A673 (cell line): Measurements from ENCODE around the gene TNFRSF11A. TPM values are rescaled to one million over a fixed set of nuclear protein-coding genes. Genes with fewer than 3 reads are reported as not detected.

Experiments
- BruUV-seq: library from RNA; stranded (reverse); fragments of 400-500 nt; replicated peaks from 2 replicates; lab custom pipeline; 2021; lab: Mats Ljungman, UMichigan
- CTCF ChIA-PET: fragments of 300-600 bp; sonication (Branson Sonifier 250); formaldehyde crosslinking; loops from one replicate; lab custom pipeline; 2022; ENCODE audit warnings: antibody characterized with exemption; lab: Charles Lee
- POLR2A ChIA-PET: fragments of 300-600 bp; sonication (Branson Sonifier 250); formaldehyde crosslinking; loops from one replicate; lab custom pipeline; 2022; ENCODE audit warnings: antibody characterized with exemption; ENCODE audit not compliant: low non-redundant PET; lab: Charles Lee
- DNase-seq: peaks from one replicate; pipeline ENCODE4 v3.0.0-alpha.2; 2015; ENCODE audit warnings: low spot score
- H3K27ac ChIP-seq: fragments of 200-600 bp; sonication (generic); 2 replicates; pipeline ENCODE4 v1.5.1; 2016; ENCODE audit warnings: mixed run types, low read depth, mild to moderate bottlenecking, mixed read lengths, antibody characterized with exemption, low read length; ENCODE audit not compliant: poor library complexity, severe bottlenecking
- H3K27me3 ChIP-seq: fragments of 200-600 bp; sonication (generic); replicated peaks from 2 replicates; pipeline ENCODE4 v1.6.1; 2017; ENCODE audit warnings: mixed run types, low read depth, mild to moderate bottlenecking, mixed read lengths, antibody characterized with exemption, low read length; ENCODE audit not compliant: insufficient read depth, poor library complexity
- H3K36me3 ChIP-seq: fragments of 200-600 bp; sonication (generic); 2 replicates; pipeline ENCODE4 v1.6.1; 2016; ENCODE audit warnings: mixed run types, mild to moderate bottlenecking, mixed read lengths, antibody characterized with exemption, low read length; ENCODE audit not compliant: insufficient read depth, poor library complexity, severe bottlenecking
- H3K4me1 ChIP-seq: fragments of 200-600 bp; sonication (generic); 2 replicates; pipeline ENCODE4 v1.6.1; 2017; ENCODE audit warnings: mixed run types, mild to moderate bottlenecking, mixed read lengths, antibody characterized with exemption, low read length; ENCODE audit not compliant: insufficient read depth, poor library complexity, severe bottlenecking
- H3K4me3 ChIP-seq: fragments of 200-600 bp; sonication (generic); 2 replicates; pipeline ENCODE4 v1.5.1; 2016; ENCODE audit warnings: low read depth, mixed run types, mild to moderate bottlenecking, mixed read lengths, low read length; ENCODE audit not compliant: poor library complexity, severe bottlenecking
- H3K9me3 ChIP-seq: fragments of 200-600 bp; sonication (generic); 2 replicates; pipeline ENCODE4 v1.6.1; 2016; ENCODE audit warnings: mixed run types, low read depth, mild to moderate bottlenecking, mixed read lengths, antibody characterized with exemption, low read length; ENCODE audit not compliant: poor library complexity, severe bottlenecking
- EZH2 ChIP-seq: fragments of 200-600 bp; sonication (generic); IDR thresholded peaks from 2 replicates; pipeline ENCODE4 v1.6.1; 2017; ENCODE audit warnings: borderline replicate concordance, low read depth, mild to moderate bottlenecking, mixed read lengths, antibody characterized with exemption, low read length; ENCODE audit not compliant: poor library complexity, severe bottlenecking
- intact Hi-C: fragments of 100-400 bp; cut with micrococcal nuclease; formaldehyde crosslinking; loops from one replicate; pipeline ENCODE4 v1.10.0; 2022; ENCODE audit not compliant: unreplicated experiment
- total RNA-seq: library from RNA; stranded (reverse); gene quantifications from 2 replicates; pipeline ENCODE4 v1.2.3, GENCODE V29; 2021
- TF ChIP-seq, protein P1 (sequence below): fragments of 300-800, 200-600 bp; sonication (generic); conservative IDR thresholded peaks from 2 replicates; pipeline ENCODE4 v1.5.1; 2017; ENCODE audit warnings: low read depth, mild to moderate bottlenecking, antibody characterized with exemption, low read length, moderate library complexity, mixed read lengths

Gene TNFRSF11A
- total RNA-seq, 1 experiment from 2014 or later, result 0.37 TPM

DNA sequence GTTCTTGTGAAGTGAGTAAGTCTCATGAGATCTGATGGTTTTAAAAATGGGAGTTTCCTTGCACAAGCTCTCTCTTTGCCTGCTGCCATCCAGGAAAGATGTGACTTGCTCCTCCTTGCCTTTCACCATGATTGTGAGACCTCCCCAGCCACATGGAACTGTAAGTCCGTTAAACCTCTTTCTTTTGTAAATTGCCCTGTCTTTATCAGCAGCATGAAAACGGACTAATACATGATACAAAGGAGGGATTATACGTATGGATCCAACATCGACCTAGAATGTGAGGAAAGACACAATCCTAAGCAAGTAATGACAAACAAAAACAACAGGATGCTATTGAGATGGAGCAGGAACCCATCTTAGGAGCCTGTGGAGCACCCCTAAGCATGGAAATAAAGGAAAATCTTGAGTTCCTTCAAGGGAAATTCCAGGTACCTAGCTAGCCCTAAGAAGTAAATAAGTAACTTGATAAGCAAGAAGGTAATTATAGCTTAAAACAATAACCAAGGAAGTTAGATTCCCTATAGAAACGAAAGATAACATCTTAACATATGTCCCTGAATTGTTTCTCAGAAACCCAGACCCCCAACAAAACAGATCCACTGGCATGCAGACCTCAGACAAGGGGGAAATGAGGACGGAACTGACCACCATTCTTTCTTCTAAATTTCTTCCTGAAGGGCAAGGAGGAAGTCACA is 1.5 kb upstream of the TNFRSF11A start:
- H3K4me3 ChIP-seq, result no peak overlapping the region
- no peaks in the 10 kb centered on the region for H3K4me1 ChIP-seq
- no peaks in the 10 kb centered on the region for H3K9me3 ChIP-seq
- no peak for DNase-seq
- H3K36me3 ChIP-seq, result no peaks in the 10 kb centered on the region
- ChIA-PET POLR2A (no interaction called here), CTCF (no interaction called here)
- no peak overlapping the region for H3K27ac ChIP-seq
- intact Hi-C loops, result no loop called here
- no peak for TF ChIP-seq EZH2
- TF ChIP-seq, protein P1, sequence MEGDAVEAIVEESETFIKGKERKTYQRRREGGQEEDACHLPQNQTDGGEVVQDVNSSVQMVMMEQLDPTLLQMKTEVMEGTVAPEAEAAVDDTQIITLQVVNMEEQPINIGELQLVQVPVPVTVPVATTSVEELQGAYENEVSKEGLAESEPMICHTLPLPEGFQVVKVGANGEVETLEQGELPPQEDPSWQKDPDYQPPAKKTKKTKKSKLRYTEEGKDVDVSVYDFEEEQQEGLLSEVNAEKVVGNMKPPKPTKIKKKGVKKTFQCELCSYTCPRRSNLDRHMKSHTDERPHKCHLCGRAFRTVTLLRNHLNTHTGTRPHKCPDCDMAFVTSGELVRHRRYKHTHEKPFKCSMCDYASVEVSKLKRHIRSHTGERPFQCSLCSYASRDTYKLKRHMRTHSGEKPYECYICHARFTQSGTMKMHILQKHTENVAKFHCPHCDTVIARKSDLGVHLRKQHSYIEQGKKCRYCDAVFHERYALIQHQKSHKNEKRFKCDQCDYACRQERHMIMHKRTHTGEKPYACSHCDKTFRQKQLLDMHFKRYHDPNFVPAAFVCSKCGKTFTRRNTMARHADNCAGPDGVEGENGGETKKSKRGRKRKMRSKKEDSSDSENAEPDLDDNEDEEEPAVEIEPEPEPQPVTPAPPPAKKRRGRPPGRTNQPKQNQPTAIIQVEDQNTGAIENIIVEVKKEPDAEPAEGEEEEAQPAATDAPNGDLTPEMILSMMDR, result no peak
- no TSS peak for BruUV-seq
- H3K27me3 ChIP-seq, result peaks cover 56% of the 10 kb centered on the region

DNA sequence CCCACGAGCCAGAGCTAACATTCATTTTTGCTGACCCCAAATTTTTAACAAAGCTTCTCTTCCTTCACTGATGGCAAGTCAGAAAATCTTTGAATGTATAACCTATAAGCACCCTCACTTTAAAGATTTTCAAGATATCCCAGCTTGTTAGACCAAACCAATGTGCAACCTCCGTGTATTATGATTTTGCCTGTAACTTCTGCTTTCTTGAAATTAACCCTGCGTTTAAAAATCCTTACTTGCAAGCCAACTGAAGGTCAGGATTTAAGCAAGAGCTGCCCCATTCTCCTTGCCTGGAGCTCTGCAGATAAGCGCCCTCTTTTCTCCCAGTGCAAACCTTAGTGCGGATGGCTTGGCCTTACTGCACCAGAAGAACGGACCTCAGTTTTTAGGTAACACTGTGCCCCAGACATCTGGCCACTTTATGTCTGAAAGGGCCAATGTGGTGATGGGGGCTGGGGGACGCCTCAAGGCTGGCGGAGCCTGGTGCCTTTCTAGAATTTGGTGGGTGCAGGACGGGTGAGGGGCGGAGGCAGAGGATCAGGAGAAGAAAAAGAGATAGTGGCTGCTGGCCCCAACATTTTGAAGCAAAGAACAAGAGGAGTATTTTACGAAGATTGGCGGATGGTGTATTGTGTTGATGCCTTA is 805 bp upstream of the TNFRSF11A start:
- BruUV-seq, result no TSS peak
- H3K4me3 ChIP-seq, result no peak overlapping the region
- POLR2A ChIA-PET, result no interaction called here
- no peaks in the 10 kb centered on the region for H3K36me3 ChIP-seq
- H3K27ac ChIP-seq, result no peak overlapping the region
- no peaks in the 10 kb centered on the region for H3K4me1 ChIP-seq
- CTCF ChIA-PET, result interaction anchor here (0.6 kb wide), 1 partner anchor 9 kb away, joined by 10 read pairs; no protein-coding TSS in a partner anchor
- no peak for DNase-seq
- TF ChIP-seq EZH2, result no peak
- TF ChIP-seq, protein P1, result no peak
- peaks cover 56% of the 10 kb centered on the region for H3K27me3 ChIP-seq
- no peaks in the 10 kb centered on the region for H3K9me3 ChIP-seq
- intact Hi-C loops, result no loop called here

DNA sequence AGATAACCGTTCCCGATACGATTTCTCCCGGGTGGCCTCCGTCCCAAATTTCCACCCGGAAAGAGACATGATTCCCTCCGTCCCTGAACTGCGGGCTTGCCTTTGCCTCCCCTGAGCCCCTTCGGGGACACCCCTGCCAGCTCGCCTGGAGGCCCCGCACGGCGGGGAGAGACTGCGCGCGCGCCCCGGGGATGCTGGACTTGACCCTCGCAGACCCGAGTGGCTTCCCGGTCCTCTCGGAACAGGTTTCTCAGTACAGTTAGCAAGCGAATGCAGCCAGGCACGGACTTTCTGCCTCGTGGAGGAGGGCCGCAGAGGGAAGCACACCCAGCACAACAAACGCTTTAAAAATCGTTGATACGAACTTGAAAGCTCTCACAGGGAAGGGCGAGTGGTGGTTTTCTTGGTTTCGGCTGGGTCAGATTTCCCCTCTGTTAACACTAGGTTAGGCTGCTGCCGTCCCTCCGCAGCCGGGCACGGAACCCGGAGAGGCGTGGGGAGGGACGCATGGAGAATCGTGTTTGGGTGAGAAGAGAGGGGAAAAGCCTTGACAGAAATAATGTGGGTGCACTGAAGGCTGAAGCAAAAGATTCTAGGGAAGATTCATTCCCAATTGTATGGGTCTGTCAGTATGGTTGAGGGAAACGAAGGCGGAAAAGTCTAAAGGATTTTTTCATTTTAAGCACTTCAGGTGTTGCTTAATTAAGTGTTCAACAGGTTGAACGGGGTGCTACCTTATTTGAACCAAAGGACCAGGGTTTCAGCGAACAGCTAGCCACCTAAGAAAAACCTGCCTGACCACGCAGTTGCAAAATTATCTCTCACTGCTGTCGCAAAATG is 916 bp downstream of the TNFRSF11A start:
- Histone ChIP-seq H3K4me1 (no peaks in the 10 kb centered on the region), H3K27ac (no peak overlapping the region)
- peak; percentile 14 for DNase-seq

More for the DNA sequence above, 916 bp downstream of the TNFRSF11A start:
- H3K9me3 ChIP-seq, result no peaks in the 10 kb centered on the region
- TF ChIP-seq, protein P1, result no peak
- no peak for TF ChIP-seq EZH2
- peaks cover 56% of the 10 kb centered on the region for H3K27me3 ChIP-seq
- intact Hi-C loops, result loop anchor here (5.0 kb wide), 1 partner anchor 256 kb away; no protein-coding TSS in a partner anchor
- ChIA-PET POLR2A (no interaction called here), CTCF (interaction anchor here (0.6 to 1.1 kb wide), 3 partner anchors 258 to 389 kb away, joined by 3 to 7 read pairs (median 4); partner anchors contain the start of gene PHLPP1)
- BruUV-seq, result no TSS peak
- no peaks in the 10 kb centered on the region for H3K36me3 ChIP-seq
- H3K4me3 ChIP-seq, result peak overlapping the region; percentile 56
